Inferior parietal cortex (tissue), 1 donor: ENCODE measurements around the gene LEF1.
"Not testable (repeated sequence)": the region's sequence is repeated elsewhere in the genome, so short reads cannot be mapped to it uniquely, and the experiment has no call there.

ENCODE experiments used
- DNase-seq: peaks from one replicate; pipeline ENCODE4 v3.0.0-alpha.2; 2016; ENCODE audit errors: extremely low spot score

The LEF1 gene

GRCh38 chr4:108060686-108061321 is 107.9 kb downstream of the LEF1 start:
- no peak for DNase-seq

GRCh38 chr4:108060164-108060563 is 108.6 kb downstream of the LEF1 start:
- peak; percentile 38 for DNase-seq

- DNase-seq: no peak
Measured at GRCh38 chr4:108058685-108059440, 109.9 kb downstream of the LEF1 start.

GRCh38 chr4:108056418-108056817 is 112.3 kb downstream of the LEF1 start:
- no peak for DNase-seq

- no peak for DNase-seq
Measured at GRCh38 chr4:108055787-108056186, 112.9 kb downstream of the LEF1 start.

GRCh38 chr4:108054025-108054638 is 114.6 kb downstream of the LEF1 start:
- no peak for DNase-seq

- no peak for DNase-seq
Measured at GRCh38 chr4:108053251-108053711, 115.5 kb downstream of the LEF1 start.

- no peak for DNase-seq
Measured at GRCh38 chr4:108052558-108053120, 116.1 kb downstream of the LEF1 start.

GRCh38 chr4:108051343-108051742 is 117.4 kb downstream of the LEF1 start:
- no peak for DNase-seq

- not testable (repeated sequence) for DNase-seq
Measured at GRCh38 chr4:108050166-108051111, 118.3 kb downstream of the LEF1 start.

GRCh38 chr4:108049406-108049805 is 119.3 kb downstream of the LEF1 start:
- no peak for DNase-seq

GRCh38 chr4:108048997-108049396 is 119.7 kb downstream of the LEF1 start:
- no peak for DNase-seq

- DNase-seq: no peak
Measured at GRCh38 chr4:108048157-108048556, 120.6 kb downstream of the LEF1 start.

- DNase-seq: no peak
Measured at GRCh38 chr4:108047199-108047598, 121.5 kb downstream of the LEF1 start.

GRCh38 chr4:108045687-108046024 is 123.1 kb downstream of the LEF1 start:
- no peak for DNase-seq

GRCh38 chr4:108044951-108045686 is 123.6 kb downstream of the LEF1 start:
- DNase-seq: no peak

GRCh38 chr4:108043526-108043925 is 125.2 kb downstream of the LEF1 start:
- DNase-seq: no peak

- no peak for DNase-seq
Measured at GRCh38 chr4:108042927-108043326, 125.8 kb downstream of the LEF1 start.

GRCh38 chr4:108037884-108038283 is 130.8 kb downstream of the LEF1 start:
- DNase-seq: no peak

- no peak for DNase-seq
Measured at GRCh38 chr4:108036213-108036612, 132.5 kb downstream of the LEF1 start.

GRCh38 chr4:108035691-108036090 is 133.0 kb downstream of the LEF1 start:
- DNase-seq: no peak
